ENCODE data around the gene TBC1D20. TPM values are rescaled to one million over a fixed set of nuclear protein-coding genes. Genes with fewer than 3 reads are reported as not detected.

Gene TBC1D20
- total RNA-seq, 1 donor from 2014 or later = 35.8 TPM

- H3K36me3 ChIP-seq (ENCODE audit: control insufficient read depth, insufficient read depth, low read length) = peaks cover 33% of the 10 kb centered on the region
- no peak for FAIRE-seq
These were observed 24.4 kb downstream of the TBC1D20 start for GRCh38 chr20:437787-438486.

GRCh38 chr20:436476-436875, 25.9 kb downstream of the TBC1D20 start:
- peaks cover 35% of the 10 kb centered on the region for H3K36me3 ChIP-seq (ENCODE audit: control insufficient read depth, insufficient read depth, low read length)
- FAIRE-seq = no peak

More at GRCh38 chr20:437787-438486, 24.4 kb downstream of the TBC1D20 start:
- DNase-seq (ENCODE audit: low read depth) = no peak
- no peak for TF ChIP-seq CTCF (IDR thresholded peaks at IDR 0.05; ENCODE audit: insufficient read depth, low read length, severe bottlenecking)
- Histone ChIP-seq H3K27me3 (ENCODE audit: control insufficient read depth, insufficient read depth, low read length) (no peaks in the 10 kb centered on the region), H3K4me3 (ENCODE audit: low read depth, low read length) (no peak overlapping the region)

GRCh38 chr20:435558-435957, 26.8 kb downstream of the TBC1D20 start:
- H3K36me3 ChIP-seq (ENCODE audit: control insufficient read depth, insufficient read depth, low read length) = peaks cover 34% of the 10 kb centered on the region
- DNase-seq (ENCODE audit: low read depth) (no peak), FAIRE-seq (peak; percentile 32)
- no peak for TF ChIP-seq CTCF (IDR thresholded peaks at IDR 0.05; ENCODE audit: insufficient read depth, low read length, severe bottlenecking)
- no peak overlapping the region for H3K4me3 ChIP-seq (ENCODE audit: low read depth, low read length)
- H3K27me3 ChIP-seq (ENCODE audit: control insufficient read depth, insufficient read depth, low read length) = no peaks in the 10 kb centered on the region

More at GRCh38 chr20:436476-436875, 25.9 kb downstream of the TBC1D20 start:
- TF ChIP-seq CTCF (IDR thresholded peaks at IDR 0.05; ENCODE audit: insufficient read depth, low read length, severe bottlenecking) = no peak
- Histone ChIP-seq H3K27me3 (ENCODE audit: control insufficient read depth, insufficient read depth, low read length) (no peaks in the 10 kb centered on the region), H3K4me3 (ENCODE audit: low read depth, low read length) (no peak overlapping the region)
- no peak for DNase-seq (ENCODE audit: low read depth)

GRCh38 chr20:434661-435419, 27.5 kb downstream of the TBC1D20 start:
- FAIRE-seq (no peak), DNase-seq (ENCODE audit: low read depth) (no peak)
- no peaks in the 10 kb centered on the region for H3K27me3 ChIP-seq (ENCODE audit: control insufficient read depth, insufficient read depth, low read length)
- TF ChIP-seq CTCF (IDR thresholded peaks at IDR 0.05; ENCODE audit: insufficient read depth, low read length, severe bottlenecking) = no peak
- H3K36me3 ChIP-seq (ENCODE audit: control insufficient read depth, insufficient read depth, low read length) = peaks cover 36% of the 10 kb centered on the region
- no peak overlapping the region for H3K4me3 ChIP-seq (ENCODE audit: low read depth, low read length)

GRCh38 chr20:434221-434620, 28.1 kb downstream of the TBC1D20 start:
- TF ChIP-seq CTCF (IDR thresholded peaks at IDR 0.05; ENCODE audit: insufficient read depth, low read length, severe bottlenecking) = no peak
- no peak for FAIRE-seq
- no peak overlapping the region for H3K4me3 ChIP-seq (ENCODE audit: low read depth, low read length)
- H3K27me3 ChIP-seq (ENCODE audit: control insufficient read depth, insufficient read depth, low read length) = no peaks in the 10 kb centered on the region
- DNase-seq (ENCODE audit: low read depth) = no peak
- peaks cover 34% of the 10 kb centered on the region for H3K36me3 ChIP-seq (ENCODE audit: control insufficient read depth, insufficient read depth, low read length)
